Heart right ventricle (tissue), 16 donors: ENCODE measurements around the gene TMEM233. TPM values are rescaled to one million over a fixed set of nuclear protein-coding genes. Genes with fewer than 3 reads are reported as not detected.

Source experiments
- ATAC-seq, 8 donors: fragments of 200-7000 bp; cut with Tn5 transposase; one replicate each; pipeline ENCODE4 v1.9.1; 2020; ENCODE audit warnings: mild to moderate bottlenecking in 8 of 8, moderate library complexity in 8 of 8, moderate number of reproducible peaks in 1 of 8
- DNase-seq, 2 donors: peaks; one replicate each; pipeline ENCODE4 v3.0.0-alpha.2; 2020
- H3K27ac ChIP-seq, 10 donors: fragments of 200-600 bp; sonication (generic) in 2 of 10; one replicate each; pipeline versions ENCODE4 v1.5.0 to v1.8.0; 2020 to 2022; ENCODE audit warnings: mild to moderate bottlenecking in 3 of 10
- H3K27me3 ChIP-seq, 7 donors: fragments of 200-600 bp; one replicate each; pipeline ENCODE4 v1.8.0; 2021 to 2022; ENCODE audit warnings: mild to moderate bottlenecking in 2 of 7
- H3K36me3 ChIP-seq, 9 donors: fragments of 200-600 bp; sonication (generic) in 1 of 9; one replicate each; pipeline versions ENCODE4 v1.5.0 to v1.8.0; 2020 to 2022; ENCODE audit warnings: mild to moderate bottlenecking in 2 of 9
- H3K4me1 ChIP-seq, 9 donors: fragments of 200-600 bp; sonication (generic) in 1 of 9; one replicate each; pipeline versions ENCODE4 v1.5.0 to v1.8.0; 2020 to 2022; ENCODE audit warnings: mild to moderate bottlenecking in 4 of 9
- H3K4me3 ChIP-seq, 10 donors: fragments of 200-600 bp; sonication (generic) in 2 of 10; one replicate each; pipeline versions ENCODE4 v1.5.0 to v1.8.0; 2020 to 2022; ENCODE audit warnings: mild to moderate bottlenecking in 7 of 10, moderate library complexity in 2 of 10
- H3K9me3 ChIP-seq, 11 donors: fragments of 200-600 bp in 10 of 11; sonication (generic) in 2 of 11; one replicate each; pipeline versions ENCODE4 v1.5.0 to v1.8.0; 2013 to 2022; ENCODE audit warnings: mild to moderate bottlenecking in 2 of 11, control low read depth in 1 of 11, moderate library complexity in 1 of 11
- CTCF ChIP-seq, 9 donors: fragments of 200-600 bp; sonication (generic) in 2 of 9; IDR thresholded peaks; one replicate each; pipeline versions ENCODE4 v1.5.0 to v1.8.0; 2021 to 2022; ENCODE audit warnings: antibody characterized with exemption in 9 of 9, mild to moderate bottlenecking in 5 of 9, moderate library complexity in 1 of 9
- WGBS, 2 donors: extraction: QIAGEN DNeasy Blood & Tissue Kit; methylation state at CpG; one replicate each; pipeline ENCODE4 v1.1.7; 2013; ENCODE audit warnings: inconsistent platforms in 1 of 2; 5-methylcytosine and 5-hydroxymethylcytosine counted together
- intact Hi-C, 10 donors: fragments of 100-400 bp; cut with DNase I; formaldehyde crosslinking; loops; one replicate each; pipeline versions ENCODE4 v1.11.1 to v1.14.2; 2022
- polyA plus RNA-seq, 2 donors: library from polyadenylated mRNA; stranded (reverse); fragments of 200-250 nt; gene quantifications; one replicate each; pipeline ENCODE4 v1.2.3, GENCODE V29; 2013
- total RNA-seq, 10 donors: library from RNA; stranded (reverse); fragmentation: NEBNext Ultra II Directional in 3 of 10; extraction: Animal tissue kit (Norgen Biotek cat#: 25700) in 3 of 10; gene quantifications; one replicate each; pipeline versions ENCODE4 v1.2.1 to v1.2.4, GENCODE V29; 2021 to 2023
- donor health status: Arrhythmogenic right ventricular cardiomyopathy.
- donor health status: ischemic (EF 13 %, LVEDD 7.1; RV severe dilation, severe dysfunction).
- donor health status: healthy with polysubstance abuse.
- donor health status: DM: no; HTN: yes; CAD: no.
- donor health status: DM: no; HTN: no; CAD: no.
- donor health status: ischemic (EF 25% LVEDD 6.9; RV normal size, moderate dysfunction).
- donor health status: ischemic (EF 25% LVEDD 5.7; RV mildly dilated, moderate dysfunction).
- donor health status: healthy.
- donor health status: DM: yes; HTN: yes; CAD: no.
- donor health status: Ischemic cardiomyopathy.
- donor health status: ischemic (EF 35%, LVEDD 5.7; RV mildly dilated, moderate dysfunction).
- donor health status: nonischemic (EF 11% LVEDD 7.7; RV severe dilation, severe dysfunction).
- donor health status: DM: yes; HTN: yes; CAD: no.
- donor health status: PGD.
- donor health status: ischemic (EF 29% LVEDD 5.4; RV normal size, mild dysfunction).
- donor health status: nonischemic (EF 23%, LVEDD 6.1; RV moderate dilation, normal function).

TMEM233 gene
- total and polyA plus RNA-seq, 12 donors = 0.10 to 0.92 (median 0.49) TPM; not detected in 1

- DNase-seq (no peak), ATAC-seq (no peak)
- Histone ChIP-seq H3K36me3 (peaks cover 0 to 84% (median 66%) of the 10 kb centered on the region in 9 donors), H3K9me3 (no peaks in the 10 kb centered on the region), H3K4me3 (no peak overlapping the region), H3K27ac (peak overlapping the region in 1 of 10 donors; percentile 34), H3K27me3 (no peaks in the 10 kb centered on the region), H3K4me1 (peaks cover 0 to 42% (median 23%) of the 10 kb centered on the region in 9 donors)
- WGBS, 2 donors = 86 to 92% methylated on average over 5 of the region's 5 CpGs
- no peak for TF ChIP-seq CTCF (IDR thresholded peaks at IDR 0.05)
- intact Hi-C loops = no loop called here
Observed at GRCh38 chr12:119679081-119679480, 85.5 kb downstream of the TMEM233 start.

- H3K9me3 ChIP-seq = no peaks in the 10 kb centered on the region
- ATAC-seq (peak in 3 of 8 donors; percentile 21 to 45 (median 29)), DNase-seq (no peak)
- H3K36me3 ChIP-seq = peaks cover 0 to 80% (median 66%) of the 10 kb centered on the region in 9 donors
- H3K27ac ChIP-seq = peak overlapping the region in 1 of 10 donors; percentile 34
- H3K4me1 ChIP-seq = peaks cover 0 to 38% (median 19%) of the 10 kb centered on the region in 9 donors
- H3K4me3 ChIP-seq = no peak overlapping the region
- H3K27me3 ChIP-seq = no peaks in the 10 kb centered on the region
- no peak for TF ChIP-seq CTCF (IDR thresholded peaks at IDR 0.05)
- 80 to 81% methylated on average over 10 of the region's 10 CpGs for WGBS, 2 donors
- intact Hi-C loops = no loop called here
Observed at GRCh38 chr12:119679490-119679889, 85.9 kb downstream of the TMEM233 start.

GRCh38 chr12:119681111-119681510 is 87.5 kb downstream of the TMEM233 start:
- H3K36me3 ChIP-seq = peaks cover 0 to 64% (median 54%) of the 10 kb centered on the region in 9 donors
- no peak overlapping the region for H3K27ac ChIP-seq
- no peak for TF ChIP-seq CTCF (IDR thresholded peaks at IDR 0.05)
- no peak for ATAC-seq
- no peaks in the 10 kb centered on the region for H3K27me3 ChIP-seq
- intact Hi-C loops = no loop called here
- H3K4me1 ChIP-seq = peaks cover 0 to 47% (median 19%) of the 10 kb centered on the region in 9 donors
- no peak overlapping the region for H3K4me3 ChIP-seq
- no peaks in the 10 kb centered on the region for H3K9me3 ChIP-seq
- no peak for DNase-seq
- 90 to 95% methylated on average over 8 of the region's 8 CpGs for WGBS, 2 donors

GRCh38 chr12:119681728-119682638 is 88.4 kb downstream of the TMEM233 start:
- ATAC-seq = no peak
- Histone ChIP-seq H3K4me3 (no peak overlapping the region), H3K4me1 (peaks cover 0 to 56% (median 19%) of the 10 kb centered on the region in 9 donors), H3K27me3 (no peaks in the 10 kb centered on the region), H3K27ac (peak overlapping the region in 6 of 10 donors; percentile 9 to 62 (median 19)), H3K9me3 (no peaks in the 10 kb centered on the region), H3K36me3 (peaks cover 0 to 56% (median 45%) of the 10 kb centered on the region in 9 donors)
- no peak for TF ChIP-seq CTCF (IDR thresholded peaks at IDR 0.05)
- DNase-seq = peak in 1 of 2 donors; percentile 23
- WGBS, 2 donors = 80 to 89% methylated on average over 9 of the region's 9 CpGs
- intact Hi-C loops = no loop called here
